PC-3 (cell line): ENCODE data around the gene FAM228B. TPM values are rescaled to one million over a fixed set of nuclear protein-coding genes. Genes with fewer than 3 reads are reported as not detected.

Experiments
- ATAC-seq: fragments of 200-7000 bp; cut with Tn5 transposase; 2 replicates; pipeline ENCODE4 v1.9.1; 2020; ENCODE audit warnings: mild to moderate bottlenecking, moderate library complexity
- BruUV-seq: library from RNA; stranded (reverse); fragments of 400-500 nt; replicated peaks from 2 replicates; lab custom pipeline; 2021; lab: Mats Ljungman, UMichigan
- CTCF ChIA-PET: fragments of 300-600 bp; sonication (Branson Sonifier 250); formaldehyde crosslinking; loops from one replicate; lab custom pipeline; 2022; ENCODE audit warnings: antibody characterized with exemption; lab: Charles Lee
- POLR2A ChIA-PET: fragments of 300-600 bp; sonication (Branson Sonifier 250); formaldehyde crosslinking; loops from one replicate; lab custom pipeline; 2022; ENCODE audit warnings: antibody characterized with exemption; ENCODE audit not compliant: unreplicated experiment; lab: Charles Lee
- DNase-seq: peaks from one replicate; pipeline ENCODE4 v3.0.0-alpha.2; 2015
- H2AFZ ChIP-seq: fragments of 300-600 bp; sonication (generic); 2 replicates; pipeline ENCODE4 v1.6.0; 2016; ENCODE audit warnings: antibody characterized with exemption, low read length
- H3F3A ChIP-seq: fragments of 300-600 bp; sonication (generic); one replicate; pipeline ENCODE4 v1.6.0; 2017; ENCODE audit warnings: antibody characterized with exemption, low read length, control low read depth, mild to moderate bottlenecking; ENCODE audit not compliant: unreplicated experiment
- H3K27ac ChIP-seq: fragments of 300-600 bp; sonication (generic); 2 replicates; pipeline ENCODE4 v1.5.1; 2016; ENCODE audit warnings: mild to moderate bottlenecking, low read length
- H3K27me3 ChIP-seq: fragments of 300-600 bp; sonication (generic); 2 replicates; pipeline ENCODE4 v1.6.1; 2016; ENCODE audit warnings: low read length, mixed read lengths
- H3K36me3 ChIP-seq: fragments of 300-600 bp; sonication (generic); 2 replicates; pipeline ENCODE4 v1.6.1; 2016; ENCODE audit warnings: low read depth, mixed run types, low read length, mixed read lengths
- H3K4me1 ChIP-seq: fragments of 300-600 bp; sonication (generic); 2 replicates; pipeline ENCODE4 v1.5.1; 2016; ENCODE audit warnings: low read length; ENCODE audit not compliant: insufficient read depth
- H3K4me2 ChIP-seq: fragments of 300-600 bp; sonication (generic); 2 replicates; pipeline ENCODE4 v1.6.0; 2016; ENCODE audit warnings: low read length
- H3K4me3 ChIP-seq: fragments of 300-600 bp; sonication (generic); 2 replicates; pipeline ENCODE4 v1.5.1; 2016; ENCODE audit warnings: mild to moderate bottlenecking, low read length, mixed read lengths
- H3K79me2 ChIP-seq: fragments of 300-600 bp; sonication (generic); 2 replicates; pipeline ENCODE4 v1.6.1; 2017; ENCODE audit warnings: low read length, mixed read lengths
- H3K9ac ChIP-seq: fragments of 300-600 bp; sonication (generic); 2 replicates; pipeline ENCODE4 v1.6.0; 2016; ENCODE audit warnings: mild to moderate bottlenecking, low read length
- H3K9me2 ChIP-seq: fragments of 300-600 bp; sonication (generic); replicated peaks from 2 replicates; pipeline ENCODE4 v1.6.1; 2016; ENCODE audit warnings: mixed run types, low read length, mixed read lengths
- H3K9me3 ChIP-seq: fragments of 300-600 bp; sonication (generic); 2 replicates; pipeline ENCODE4 v1.6.1; 2016; ENCODE audit warnings: low read length, mixed read lengths
- H4K20me1 ChIP-seq: fragments of 300-600 bp; sonication (generic); 2 replicates; pipeline ENCODE4 v1.6.1; 2016; ENCODE audit warnings: low read length, mixed read lengths
- CTCF ChIP-seq: fragments of 300-600 bp; sonication (generic); conservative IDR thresholded peaks from 2 replicates; pipeline ENCODE4 v1.5.1; 2017; ENCODE audit warnings: antibody characterized with exemption, low read depth, mild to moderate bottlenecking, low read length
- EZH2 ChIP-seq: fragments of 300-600 bp; sonication (generic); IDR thresholded peaks from one replicate; pipeline ENCODE4 v1.6.1; 2017; ENCODE audit warnings: antibody characterized with exemption, mild to moderate bottlenecking, low read length; ENCODE audit not compliant: unreplicated experiment
- EZH2phosphoT487 ChIP-seq: fragments of 300-600 bp; sonication (generic); IDR thresholded peaks from 2 replicates; pipeline ENCODE4 v1.6.1; 2018; ENCODE audit warnings: mild to moderate bottlenecking, antibody characterized with exemption, low read length, borderline replicate concordance
- intact Hi-C: fragments of 100-400 bp; cut with micrococcal nuclease; formaldehyde crosslinking; loops from 2 replicates; pipeline ENCODE4 v1.9.0; 2023
- total RNA-seq: library from RNA; depleted of rRNA; stranded (reverse); fragments of >200 nt; gene quantifications from 2 replicates; pipeline ENCODE4 v1.2.3, GENCODE V29; 2014

The FAM228B gene
- total RNA-seq, 1 experiment from 2014 or later: 4.5 TPM

DNA sequence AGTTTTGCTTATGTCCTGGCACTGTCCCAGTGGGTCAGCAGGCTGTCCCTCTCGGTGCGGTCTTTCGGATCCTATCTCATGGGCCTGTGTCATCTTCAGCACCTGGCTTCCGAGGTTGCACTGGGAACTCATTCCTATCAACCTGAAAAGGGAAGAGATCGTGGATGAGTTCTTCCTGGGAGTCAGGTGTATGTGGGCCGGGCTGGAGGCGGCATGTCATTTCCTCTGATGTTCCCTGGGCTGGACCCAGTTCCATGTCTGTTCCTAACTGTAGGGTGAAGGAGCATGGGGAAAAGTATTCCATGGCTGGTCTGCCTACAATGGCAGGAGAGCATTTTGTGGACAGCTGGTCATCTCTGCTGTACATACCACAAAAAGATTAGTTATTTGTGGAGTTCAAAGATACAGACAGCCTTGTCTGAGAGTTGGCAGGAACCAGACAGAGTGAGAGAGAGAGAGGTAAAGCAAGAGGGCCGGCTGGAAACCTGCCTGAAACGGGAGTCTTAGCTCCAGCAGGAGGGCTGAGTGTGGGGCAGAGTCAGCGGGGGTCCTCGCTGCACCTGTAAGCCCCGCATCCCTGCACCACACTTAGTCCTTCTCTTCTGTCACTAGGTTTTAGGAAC lies 76.8 kb downstream of the FAM228B start:
- no peaks in the 10 kb centered on the region for H3K9me2 ChIP-seq
- no peak overlapping the region for H3K4me3 ChIP-seq
- ChIA-PET POLR2A (no interaction called here), CTCF (no interaction called here)
- no peaks in the 10 kb centered on the region for H3K4me1 ChIP-seq
- H4K20me1 ChIP-seq: no peaks in the 10 kb centered on the region
- H3K36me3 ChIP-seq: no peaks in the 10 kb centered on the region
- H3K4me2 ChIP-seq: no peak overlapping the region
- BruUV-seq: no TSS peak
- intact Hi-C loops: no loop called here
- H3K9me3 ChIP-seq: no peaks in the 10 kb centered on the region
- H3F3A ChIP-seq: no peaks in the 10 kb centered on the region
- ATAC-seq (no peak), DNase-seq (no peak)
- H3K27ac ChIP-seq: no peak overlapping the region
- H3K79me2 ChIP-seq: no peaks in the 10 kb centered on the region
- H2AFZ ChIP-seq: no peak overlapping the region
- no peak overlapping the region for H3K9ac ChIP-seq
- TF ChIP-seq EZH2phosphoT487 (no peak), CTCF (no peak), EZH2 (no peak)
- H3K27me3 ChIP-seq: no peaks in the 10 kb centered on the region

GRCh38 chr2:24200799-24201198 lies 77.5 kb downstream of the FAM228B start:
- DNase-seq: no peak
- Histone ChIP-seq H2AFZ (no peak overlapping the region), H3K9me2 (no peaks in the 10 kb centered on the region), H4K20me1 (no peaks in the 10 kb centered on the region), H3K9ac (no peak overlapping the region), H3K27me3 (no peaks in the 10 kb centered on the region), H3K27ac (no peak overlapping the region), H3K4me1 (no peaks in the 10 kb centered on the region), H3K79me2 (no peaks in the 10 kb centered on the region), H3K9me3 (no peaks in the 10 kb centered on the region), H3F3A (no peaks in the 10 kb centered on the region), H3K36me3 (no peaks in the 10 kb centered on the region), H3K4me2 (no peak overlapping the region), H3K4me3 (no peak overlapping the region)
- ATAC-seq: no peak
- BruUV-seq: no TSS peak
- TF ChIP-seq EZH2 (no peak), EZH2phosphoT487 (no peak), CTCF (no peak)
- POLR2A ChIA-PET: no interaction called here
- CTCF ChIA-PET: no interaction called here
- intact Hi-C loops: no loop called here

DNA sequence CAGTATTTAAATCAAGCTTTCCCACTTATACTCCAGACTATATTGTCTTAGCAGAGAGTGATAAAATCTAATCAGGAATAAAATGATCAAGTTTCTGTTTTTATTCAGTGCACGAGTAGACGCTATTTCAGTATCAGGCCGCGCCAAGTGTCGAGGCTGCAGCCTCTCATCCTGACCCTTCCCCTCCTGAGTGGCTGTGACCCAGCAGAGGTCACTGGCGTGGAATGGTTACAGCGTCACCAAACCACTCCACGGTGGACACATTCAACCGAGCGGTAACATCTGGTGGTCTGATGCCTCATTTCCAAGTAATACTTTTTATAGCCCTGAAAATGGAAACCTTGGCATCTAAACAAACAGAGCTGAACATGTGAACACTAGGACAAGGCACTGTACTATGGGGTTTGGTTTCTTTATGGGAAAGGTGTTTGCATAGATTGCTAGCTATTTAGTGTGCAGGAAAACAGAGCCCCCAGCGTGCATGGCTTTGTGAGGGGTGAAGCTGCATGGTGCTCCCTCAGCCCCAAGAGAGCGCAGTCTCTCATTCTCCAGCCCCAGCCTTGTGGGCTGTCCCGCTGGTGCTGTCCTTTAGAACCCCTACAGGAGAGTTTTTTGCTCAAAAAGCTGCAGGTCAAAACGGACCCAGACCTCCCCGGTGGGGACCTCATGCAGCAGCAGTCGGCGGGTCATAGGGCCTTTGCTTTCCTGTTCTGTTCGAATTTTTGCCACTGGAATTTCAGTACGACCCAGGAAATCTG lies 79.9 kb downstream of the FAM228B start:
- no peaks in the 10 kb centered on the region for H3K4me1 ChIP-seq
- TF ChIP-seq EZH2phosphoT487: no peak
- no peak for TF ChIP-seq EZH2
- no peak for TF ChIP-seq CTCF
- H3K9me3 ChIP-seq: no peaks in the 10 kb centered on the region
- ChIA-PET CTCF (no interaction called here), POLR2A (no interaction called here)
- H3K9me2 ChIP-seq: no peaks in the 10 kb centered on the region
- no peaks in the 10 kb centered on the region for H3F3A ChIP-seq
- no peak for ATAC-seq
- intact Hi-C loops: no loop called here
- H3K4me2 ChIP-seq: no peak overlapping the region
- no peak for DNase-seq
- H3K36me3 ChIP-seq: no peaks in the 10 kb centered on the region
- H3K27ac ChIP-seq: no peak overlapping the region
- BruUV-seq: no TSS peak
- H3K9ac ChIP-seq: no peak overlapping the region
- H3K4me3 ChIP-seq: no peak overlapping the region
- no peaks in the 10 kb centered on the region for H4K20me1 ChIP-seq
- no peaks in the 10 kb centered on the region for H3K27me3 ChIP-seq
- H2AFZ ChIP-seq: no peak overlapping the region
- no peaks in the 10 kb centered on the region for H3K79me2 ChIP-seq
